Thyroid gland (tissue), 4 donors: ENCODE data around the gene MRPL9.

Source experiments
- CTCF ChIP-seq, 6 experiments: fragments of 200-600 bp in 3 of 6; fragments of 450-650 bp in 3 of 6; sonication (generic) in 3 of 6; IDR thresholded peaks; one replicate each; pipeline ENCODE4 v1.5.1; 2016 to 2019; ENCODE audit warnings: antibody characterized with exemption in 6 of 6, mild to moderate bottlenecking in 2 of 6, inconsistent platforms in 1 of 6, moderate library complexity in 1 of 6
- POLR2A ChIP-seq, 2 donors: fragments of 450-650 bp; IDR thresholded peaks; one replicate each; pipeline ENCODE4 v1.6.1; 2017; ENCODE audit warnings: antibody characterized with exemption in 2 of 2, mild to moderate bottlenecking in 2 of 2, moderate library complexity in 1 of 2

GRCh38 chr1:151762941-151763921 lies at the start of gene MRPL9:
- no peak for TF ChIP-seq CTCF (IDR thresholded peaks at IDR 0.05)
- TF ChIP-seq POLR2A (IDR thresholded peaks at IDR 0.05), result peak in 1 of 2 donors; percentile 67
